ENCODE measurements around the gene FMO3.

FMO3 gene

GRCh38 chr1:171109966-171110365, 19.3 kb downstream of the FMO3 start:
- Histone ChIP-seq H3K27ac (no peak overlapping the region), H3K4me3 (ENCODE audit: low read depth, low read length) (no peak overlapping the region), H3K9me3 (ENCODE audit: severe bottlenecking) (no peaks in the 10 kb centered on the region), H3K36me3 (no peaks in the 10 kb centered on the region), H3K27me3 (ENCODE audit: insufficient read depth, low read depth, severe bottlenecking) (no peaks in the 10 kb centered on the region)
- TF ChIP-seq CTCF (IDR thresholded peaks at IDR 0.05; ENCODE audit: low read depth, low read length): no peak
- no peak for DNase-seq

DNA sequence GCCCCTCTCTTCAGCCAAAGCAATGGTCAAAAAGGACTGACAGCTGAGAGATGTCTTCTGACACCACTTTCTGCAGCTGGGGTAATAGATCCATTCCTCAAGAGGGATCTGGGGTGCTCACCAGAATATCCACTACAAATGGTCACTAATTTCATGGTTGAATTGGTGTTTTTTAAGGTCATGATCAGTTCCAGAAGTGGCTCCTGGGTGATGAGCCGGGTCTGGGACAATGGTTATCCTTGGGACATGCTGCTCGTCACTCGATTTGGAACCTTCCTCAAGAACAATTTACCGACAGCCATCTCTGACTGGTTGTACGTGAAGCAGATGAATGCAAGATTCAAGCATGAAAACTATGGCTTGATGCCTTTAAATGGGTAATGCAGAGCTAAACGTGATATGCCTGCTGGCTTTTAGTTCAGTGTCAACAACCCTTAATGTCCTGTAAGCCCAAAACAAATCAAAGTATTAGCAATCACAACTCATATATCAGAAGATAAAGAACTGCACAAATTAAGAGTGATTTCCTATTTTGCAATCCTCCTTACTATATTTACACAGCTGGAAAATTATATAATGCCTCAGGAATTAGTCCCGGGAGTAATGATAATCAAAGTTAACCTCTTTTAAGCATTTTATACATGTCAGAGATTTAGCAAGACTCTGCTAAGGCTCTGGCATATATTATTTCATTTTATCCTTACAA, 20.1 kb downstream of the FMO3 start:
- Histone ChIP-seq H3K9me3 (ENCODE audit: severe bottlenecking) (no peaks in the 10 kb centered on the region), H3K36me3 (no peaks in the 10 kb centered on the region), H3K4me3 (ENCODE audit: low read depth, low read length) (no peak overlapping the region), H3K27me3 (ENCODE audit: insufficient read depth, low read depth, severe bottlenecking) (no peaks in the 10 kb centered on the region), H3K27ac (no peak overlapping the region)
- TF ChIP-seq CTCF (IDR thresholded peaks at IDR 0.05; ENCODE audit: low read depth, low read length): no peak
- DNase-seq: no peak

GRCh38 chr1:171112119-171112518, 21.4 kb downstream of the FMO3 start:
- TF ChIP-seq CTCF (IDR thresholded peaks at IDR 0.05; ENCODE audit: low read depth, low read length): no peak

GRCh38 chr1:171113382-171113781, 22.7 kb downstream of the FMO3 start:
- no peak overlapping the region for H3K27ac ChIP-seq

More at GRCh38 chr1:171112119-171112518, 21.4 kb downstream of the FMO3 start:
- H3K27me3 ChIP-seq (ENCODE audit: insufficient read depth, low read depth, severe bottlenecking): no peaks in the 10 kb centered on the region
- H3K4me3 ChIP-seq (ENCODE audit: low read depth, low read length): no peak overlapping the region
- no peaks in the 10 kb centered on the region for H3K36me3 ChIP-seq
- no peak for DNase-seq
- no peak overlapping the region for H3K27ac ChIP-seq
- no peaks in the 10 kb centered on the region for H3K9me3 ChIP-seq (ENCODE audit: severe bottlenecking)

GRCh38 chr1:171115280-171115897, 24.7 kb downstream of the FMO3 start:
- H3K27me3 ChIP-seq (ENCODE audit: insufficient read depth, low read depth, severe bottlenecking): no peaks in the 10 kb centered on the region
- TF ChIP-seq CTCF (IDR thresholded peaks at IDR 0.05; ENCODE audit: low read depth, low read length): no peak
- H3K4me3 ChIP-seq (ENCODE audit: low read depth, low read length): no peak overlapping the region
- H3K9me3 ChIP-seq (ENCODE audit: severe bottlenecking): no peaks in the 10 kb centered on the region
- no peak overlapping the region for H3K27ac ChIP-seq
- no peak for DNase-seq
- no peaks in the 10 kb centered on the region for H3K36me3 ChIP-seq

More at GRCh38 chr1:171113382-171113781, 22.7 kb downstream of the FMO3 start:
- Histone ChIP-seq H3K9me3 (ENCODE audit: severe bottlenecking) (no peaks in the 10 kb centered on the region), H3K4me3 (ENCODE audit: low read depth, low read length) (no peak overlapping the region), H3K36me3 (no peaks in the 10 kb centered on the region), H3K27me3 (ENCODE audit: insufficient read depth, low read depth, severe bottlenecking) (no peaks in the 10 kb centered on the region)
- DNase-seq: no peak
- TF ChIP-seq CTCF (IDR thresholded peaks at IDR 0.05; ENCODE audit: low read depth, low read length): no peak
